Mesenchymal stem cell (in vitro differentiated cells and primary cell): ENCODE measurements around the gene HHIPL1.
"Not testable (repeated sequence)": the region's sequence is repeated elsewhere in the genome, so short reads cannot be mapped to it uniquely, and the experiment has no call there.

Experiments used
- DNase-seq: peaks from one replicate; pipeline ENCODE4 v3.0.0-alpha.2; 2013
- H2AFZ ChIP-seq: one replicate; pipeline ENCODE4 v1.6.1; 2013; ENCODE audit warnings: low read depth, mild to moderate bottlenecking, control low read depth, inconsistent platforms, low read length, moderate library complexity
- H2AK5ac ChIP-seq: 2 replicates; pipeline ENCODE4 v1.6.1; 2013; ENCODE audit warnings: low read length, moderate library complexity, mild to moderate bottlenecking, inconsistent platforms; ENCODE audit not compliant: severe bottlenecking
- H2BK120ac ChIP-seq: one replicate; pipeline ENCODE4 v1.6.1; 2013; ENCODE audit warnings: low read depth, mild to moderate bottlenecking, inconsistent platforms, low read length, moderate library complexity
- H2BK12ac ChIP-seq, 2 experiments: one replicate each; pipeline ENCODE4 v1.6.1; 2013; ENCODE audit warnings: inconsistent platforms in 2 of 2, low read length in 2 of 2, mild to moderate bottlenecking in 2 of 2, moderate library complexity in 2 of 2, control low read depth in 1 of 2
- H2BK15ac ChIP-seq: one replicate; pipeline ENCODE4 v1.6.1; 2013; ENCODE audit warnings: mild to moderate bottlenecking, low read depth, inconsistent platforms; ENCODE audit not compliant: poor library complexity, severe bottlenecking
- H2BK5ac ChIP-seq: 2 replicates; pipeline ENCODE4 v1.6.1; 2013; ENCODE audit warnings: low read depth, mild to moderate bottlenecking, low read length, control low read depth, inconsistent platforms; ENCODE audit not compliant: poor library complexity, severe bottlenecking
- H3K14ac ChIP-seq, 2 experiments: one replicate each; pipeline ENCODE4 v1.6.1; 2013; ENCODE audit warnings: inconsistent platforms in 2 of 2, low read length in 2 of 2, control low read depth in 1 of 2, mild to moderate bottlenecking in 1 of 2, moderate library complexity in 1 of 2
- H3K18ac ChIP-seq, 2 experiments: one replicate each; pipeline ENCODE4 v1.6.1; 2013; ENCODE audit warnings: inconsistent platforms in 2 of 2, low read length in 2 of 2, control low read depth in 1 of 2, low read depth in 1 of 2, mild to moderate bottlenecking in 1 of 2
- H3K23ac ChIP-seq, 2 experiments: one replicate each; pipeline ENCODE4 v1.6.1; 2013; ENCODE audit warnings: inconsistent platforms in 2 of 2, low read length in 2 of 2, mild to moderate bottlenecking in 2 of 2, moderate library complexity in 2 of 2, control low read depth in 1 of 2
- H3K27ac ChIP-seq: 2 replicates; pipeline ENCODE4 v1.5.1; 2013; ENCODE audit warnings: mild to moderate bottlenecking, moderate library complexity, low read length, control low read depth, inconsistent platforms; ENCODE audit not compliant: poor library complexity, severe bottlenecking
- H3K27me3 ChIP-seq, 2 experiments: 2 replicates each; pipeline versions ENCODE4 v1.6.1 to v1.7.0; 2013; ENCODE audit warnings: low read length in 2 of 2, mild to moderate bottlenecking in 2 of 2, moderate library complexity in 2 of 2, control low read depth in 1 of 2, inconsistent platforms in 1 of 2; ENCODE audit not compliant: control insufficient read depth in 1 of 2, insufficient read depth in 1 of 2
- H3K36me3 ChIP-seq, 2 experiments: 2 replicates each; pipeline versions ENCODE4 v1.6.1 to v1.7.0; 2013; ENCODE audit warnings: low read length in 2 of 2, control low read depth in 1 of 2, inconsistent platforms in 1 of 2, low read depth in 1 of 2, mild to moderate bottlenecking in 1 of 2; ENCODE audit not compliant: insufficient read depth in 2 of 2, control insufficient read depth in 1 of 2
- H3K4ac ChIP-seq, 2 experiments: one replicate each; pipeline ENCODE4 v1.6.1; 2013; ENCODE audit warnings: inconsistent platforms in 2 of 2, low read length in 2 of 2, mild to moderate bottlenecking in 2 of 2, moderate library complexity in 2 of 2, control low read depth in 1 of 2, low read depth in 1 of 2
- H3K4me1 ChIP-seq: 2 replicates; pipeline ENCODE4 v1.6.1; 2013; ENCODE audit warnings: low read depth, low read length, control low read depth; ENCODE audit not compliant: control insufficient read depth, insufficient read depth
- H3K4me2 ChIP-seq: 2 replicates; pipeline ENCODE4 v1.6.1; 2013; ENCODE audit warnings: low read length, mild to moderate bottlenecking, inconsistent platforms; ENCODE audit not compliant: poor library complexity, severe bottlenecking
- H3K4me3 ChIP-seq, 2 experiments: 2 replicates each; pipeline versions ENCODE4 v1.5.1 to v1.7.0; 2013; ENCODE audit warnings: low read length in 2 of 2, mild to moderate bottlenecking in 2 of 2, control low read depth in 1 of 2, low read depth in 1 of 2; ENCODE audit not compliant: insufficient read depth in 1 of 2
- H3K79me1 ChIP-seq: replicated peaks from 2 replicates; pipeline ENCODE4 v1.6.1; 2013; ENCODE audit warnings: mild to moderate bottlenecking, control low read depth, low read length, inconsistent platforms; ENCODE audit not compliant: poor library complexity, severe bottlenecking
- H3K9ac ChIP-seq: 2 replicates; pipeline ENCODE4 v1.7.0; 2013; ENCODE audit warnings: mild to moderate bottlenecking, low read length, moderate library complexity
- H3K9me3 ChIP-seq: 2 replicates; pipeline ENCODE4 v1.7.0; 2013; ENCODE audit warnings: mild to moderate bottlenecking, low read length; ENCODE audit not compliant: control insufficient read depth
- H4K8ac ChIP-seq: one replicate; pipeline ENCODE4 v1.6.1; 2013; ENCODE audit warnings: inconsistent platforms, mild to moderate bottlenecking, low read length, moderate library complexity
- H4K91ac ChIP-seq: one replicate; pipeline ENCODE4 v1.6.1; 2013; ENCODE audit warnings: mild to moderate bottlenecking, low read length, inconsistent platforms
- WGBS: methylation state at CpG from one replicate; pipeline ENCODE4 v1.1.7; 2013; ENCODE audit warnings: mixed read lengths; 5-methylcytosine and 5-hydroxymethylcytosine counted together

The HHIPL1 gene

DNA sequence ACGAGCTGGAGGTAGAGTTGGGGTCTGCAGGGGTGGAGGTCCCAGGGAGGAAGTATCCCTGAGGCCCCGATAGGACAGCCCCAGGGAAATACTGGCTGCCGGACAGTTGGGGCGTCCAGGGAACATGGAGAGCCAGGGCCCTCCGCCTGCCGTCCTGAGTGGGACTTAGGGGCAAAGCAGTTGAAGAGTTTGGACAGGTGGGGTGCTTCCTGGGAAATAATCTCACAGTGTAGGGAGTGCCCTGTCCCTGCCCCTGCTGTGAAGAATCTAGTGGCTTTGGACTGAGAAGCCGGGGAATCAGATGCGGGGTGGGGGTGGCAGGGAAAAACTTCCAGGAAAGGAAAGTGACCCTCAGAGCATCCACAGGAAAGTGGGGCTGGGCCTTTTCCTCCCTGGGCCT is 9.8 kb upstream of the HHIPL1 start:
- Histone ChIP-seq H3K9me3 (no peaks in the 10 kb centered on the region), H4K91ac (no peak overlapping the region), H3K14ac (no peak overlapping the region), H3K9ac (no peak overlapping the region), H3K4me2 (no peak overlapping the region), H2BK15ac (no peak overlapping the region), H3K4ac (no peak overlapping the region), H2BK12ac (no peak overlapping the region), H3K36me3 (no peaks in the 10 kb centered on the region), H2AFZ (no peak overlapping the region), H4K8ac (no peak overlapping the region), H3K79me1 (no peaks in the 10 kb centered on the region), H2BK120ac (no peak overlapping the region), H3K18ac (no peak overlapping the region), H3K27ac (no peak overlapping the region), H3K23ac (no peak overlapping the region), H2AK5ac (no peak overlapping the region), H3K27me3 (peaks cover 13 to 49% of the 10 kb centered on the region in 2 experiments), H3K4me3 (no peak overlapping the region), H2BK5ac (no peak overlapping the region), H3K4me1 (no peaks in the 10 kb centered on the region)
- DNase-seq = no peak
- WGBS = 82% methylated on average over 8 of the region's 8 CpGs

GRCh38 chr14:99636487-99636886 is 8.4 kb upstream of the HHIPL1 start:
- Histone ChIP-seq H4K91ac (no peak overlapping the region), H3K14ac (no peak overlapping the region), H3K9me3 (no peaks in the 10 kb centered on the region), H3K18ac (no peak overlapping the region), H3K27ac (no peak overlapping the region), H3K36me3 (no peaks in the 10 kb centered on the region), H2AFZ (no peak overlapping the region), H2BK120ac (no peak overlapping the region), H2BK5ac (no peak overlapping the region), H2BK15ac (no peak overlapping the region), H3K4ac (no peak overlapping the region), H3K23ac (no peak overlapping the region), H2BK12ac (no peak overlapping the region), H3K27me3 (peaks cover 13 to 38% of the 10 kb centered on the region in 2 experiments), H3K4me1 (no peaks in the 10 kb centered on the region), H3K4me3 (no peak overlapping the region), H3K79me1 (no peaks in the 10 kb centered on the region), H3K9ac (no peak overlapping the region), H3K4me2 (no peak overlapping the region), H2AK5ac (no peak overlapping the region), H4K8ac (no peak overlapping the region)
- no peak for DNase-seq
- 61% methylated on average over 3 of the region's 5 CpGs for WGBS

GRCh38 chr14:99637624-99638023 is 7.3 kb upstream of the HHIPL1 start:
- Histone ChIP-seq H2BK120ac (no peak overlapping the region), H2BK5ac (no peak overlapping the region), H4K91ac (no peak overlapping the region), H3K36me3 (no peaks in the 10 kb centered on the region), H3K27me3 (peaks cover 13 to 26% of the 10 kb centered on the region in 2 experiments), H2BK15ac (no peak overlapping the region), H3K23ac (peak overlapping the region in 1 of 2 experiments; percentile 27), H4K8ac (no peak overlapping the region), H3K4me2 (no peak overlapping the region), H3K14ac (no peak overlapping the region), H3K9me3 (no peaks in the 10 kb centered on the region), H3K9ac (no peak overlapping the region), H3K4ac (no peak overlapping the region), H3K27ac (no peak overlapping the region), H3K79me1 (no peaks in the 10 kb centered on the region), H3K4me1 (no peaks in the 10 kb centered on the region), H2AFZ (no peak overlapping the region), H3K4me3 (no peak overlapping the region), H2AK5ac (no peak overlapping the region), H3K18ac (no peak overlapping the region), H2BK12ac (no peak overlapping the region)
- 76% methylated on average over 7 of the region's 7 CpGs for WGBS
- no peak for DNase-seq

DNA sequence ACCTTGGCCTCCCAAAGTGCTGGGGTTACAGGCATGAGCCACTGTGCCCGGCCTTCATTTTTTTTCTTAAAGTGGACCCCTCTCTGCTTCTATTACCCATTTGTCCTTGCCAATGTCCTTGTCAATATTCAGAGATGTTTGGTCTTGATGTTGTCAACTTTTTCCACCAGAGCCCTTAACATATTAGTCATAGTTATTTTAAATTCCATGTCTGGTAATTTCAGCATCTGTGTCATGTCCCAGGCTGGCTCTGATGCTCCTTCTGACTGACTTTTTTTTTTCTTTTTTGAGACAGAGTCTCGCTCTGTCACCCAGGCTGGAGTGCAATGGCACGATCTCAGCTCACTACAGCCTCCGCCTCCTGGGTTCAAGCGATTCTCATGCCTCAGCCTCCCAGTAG is 2.2 kb upstream of the HHIPL1 start:
- H2BK15ac ChIP-seq, H3K4ac ChIP-seq, H2BK12ac ChIP-seq, H2BK5ac ChIP-seq, H3K79me1 ChIP-seq, H3K36me3 ChIP-seq, H4K8ac ChIP-seq, H3K4me2 ChIP-seq, H2AK5ac ChIP-seq, H3K14ac ChIP-seq, DNase-seq, H3K27ac ChIP-seq, H2BK120ac ChIP-seq, H3K9me3 ChIP-seq, H3K18ac ChIP-seq, H3K23ac ChIP-seq, H4K91ac ChIP-seq, H3K4me3 ChIP-seq, H3K9ac ChIP-seq, H3K27me3 ChIP-seq, H2AFZ ChIP-seq: not testable (repeated sequence)
- WGBS = 93% methylated on average over 5 of the region's 5 CpGs
- peaks cover 17% of the 10 kb centered on the region for H3K4me1 ChIP-seq
